Psoas muscle (tissue), 8 donors: ENCODE results near the gene NTN4. TPM values are rescaled to one million over a fixed set of nuclear protein-coding genes. Genes with fewer than 3 reads are reported as not detected.

Experiments
- ATAC-seq, 4 donors: fragments of 200-7000 bp; cut with Tn5 transposase; one replicate each; pipeline ENCODE4 v1.9.1; 2020; ENCODE audit warnings: moderate library complexity in 3 of 4, mild to moderate bottlenecking in 2 of 4
- DNase-seq, 2 donors: peaks; one replicate each; pipeline ENCODE4 v3.0.0-alpha.2; 2020
- H3K27ac ChIP-seq: fragments of 200-600 bp; one replicate; pipeline ENCODE4 v1.8.0; 2022
- H3K27me3 ChIP-seq, 3 donors: fragments of 200-600 bp in 1 of 3; one replicate each; pipeline versions ENCODE4 v1.6.1 to v1.8.0; 2013 to 2022; ENCODE audit warnings: low read length in 2 of 3, mild to moderate bottlenecking in 2 of 3, moderate library complexity in 1 of 3; ENCODE audit not compliant: insufficient read depth in 3 of 3
- H3K36me3 ChIP-seq, 2 donors: fragments of 200-600 bp in 1 of 2; one replicate each; pipeline versions ENCODE4 v1.6.1 to v1.8.0; 2013 to 2022; ENCODE audit warnings: low read depth in 1 of 2, mild to moderate bottlenecking in 1 of 2, moderate library complexity in 1 of 2; ENCODE audit not compliant: insufficient read depth in 1 of 2
- H3K4me1 ChIP-seq: fragments of 200-600 bp; one replicate; pipeline ENCODE4 v1.8.0; 2022
- H3K4me3 ChIP-seq: fragments of 200-600 bp; one replicate; pipeline ENCODE4 v1.8.0; 2022; ENCODE audit warnings: mild to moderate bottlenecking
- H3K9me3 ChIP-seq: fragments of 200-600 bp; one replicate; pipeline ENCODE4 v1.8.0; 2022
- CTCF ChIP-seq: fragments of 200-600 bp; IDR thresholded peaks from one replicate; pipeline ENCODE4 v1.8.0; 2022; ENCODE audit warnings: antibody characterized with exemption
- WGBS, 3 donors: extraction: QIAGEN DNeasy Blood & Tissue Kit; methylation state at CpG; one replicate each; pipeline versions ENCODE4 v1.1.6 to v1.1.7; 2013; 5-methylcytosine and 5-hydroxymethylcytosine counted together
- intact Hi-C, 2 donors: fragments of 100-400 bp; cut with DNase I; formaldehyde crosslinking; loops; one replicate each; pipeline versions ENCODE4 v1.11.0 to v1.14.2; 2022
- polyA plus RNA-seq, 3 donors: library from polyadenylated mRNA; stranded (reverse); fragments of 200-250 nt; gene quantifications; one replicate each; pipeline ENCODE4 v1.2.3, GENCODE V29; 2013
- total RNA-seq, 4 donors: library from RNA; stranded (reverse); fragmentation: NEBNext Ultra II Directional in 2 of 4; extraction: Animal tissue kit (Norgen Biotek cat#: 25700) in 2 of 4; gene quantifications; one replicate each; pipeline versions ENCODE4 v1.2.1 to v1.2.4, GENCODE V29; 2021 to 2023
- donor health status: healthy with polysubstance abuse.
- donor health status: DM: no; HTN: no; CAD: no; lungs with moderate emphysema.
- donor health status: Bipolar disorder and iron deficiency.
- donor health status: healthy.
- donor health status: DM: yes; HTN: yes; CAD: no.
- donor health status: DM: no; HTN: no; CAD: no.
- donor health status: DM: no; HTN: no; CAD: no.
- donor health status: DM: yes; HTN: yes; CAD: no.

Gene NTN4
- total and polyA plus RNA-seq, 7 donors = 2.9 to 13.3 (median 4.2) TPM

- H3K4me3 ChIP-seq = no peak overlapping the region
- TF ChIP-seq CTCF = no peak
- ATAC-seq (no peak), DNase-seq (no peak)
- no peaks in the 10 kb centered on the region for H3K9me3 ChIP-seq
- H3K27me3 ChIP-seq = no peaks in the 10 kb centered on the region
- H3K27ac ChIP-seq = no peak overlapping the region
- no peaks in the 10 kb centered on the region for H3K36me3 ChIP-seq
- H3K4me1 ChIP-seq = no peaks in the 10 kb centered on the region
- intact Hi-C loops = no loop called here
Observed at GRCh38 chr12:95615749-95616148, 174.8 kb downstream of the NTN4 start.

- Histone ChIP-seq H3K36me3 (no peaks in the 10 kb centered on the region), H3K4me3 (no peak overlapping the region), H3K4me1 (no peaks in the 10 kb centered on the region), H3K9me3 (no peaks in the 10 kb centered on the region), H3K27me3 (no peaks in the 10 kb centered on the region), H3K27ac (no peak overlapping the region)
- intact Hi-C loops = no loop called here
- 78 to 87% (median 79%) methylated on average over 2 of the region's 2 CpGs for WGBS, 3 donors
- no peak for TF ChIP-seq CTCF
- DNase-seq = no peak
- ATAC-seq = no peak
Observed at GRCh38 chr12:95614390-95614982, 176.1 kb downstream of the NTN4 start.

GRCh38 chr12:95613021-95613420, 177.5 kb downstream of the NTN4 start:
- DNase-seq (no peak), ATAC-seq (no peak)
- Histone ChIP-seq H3K9me3 (no peaks in the 10 kb centered on the region), H3K27ac (no peak overlapping the region), H3K27me3 (no peaks in the 10 kb centered on the region), H3K4me1 (no peaks in the 10 kb centered on the region), H3K4me3 (no peak overlapping the region), H3K36me3 (no peaks in the 10 kb centered on the region)
- no peak for TF ChIP-seq CTCF
- intact Hi-C loops = no loop called here
- WGBS, 3 donors = 90 to 92% (median 92%) methylated on average over 7 of the region's 7 CpGs

- intact Hi-C loops = no loop called here
- no peak for TF ChIP-seq CTCF
- 72 to 87% (median 85%) methylated on average over 2 of the region's 2 CpGs for WGBS, 3 donors
- no peaks in the 10 kb centered on the region for H3K36me3 ChIP-seq
- DNase-seq (no peak), ATAC-seq (no peak)
- H3K4me3 ChIP-seq = no peak overlapping the region
- no peaks in the 10 kb centered on the region for H3K4me1 ChIP-seq
- no peaks in the 10 kb centered on the region for H3K9me3 ChIP-seq
- no peaks in the 10 kb centered on the region for H3K27me3 ChIP-seq
- H3K27ac ChIP-seq = no peak overlapping the region
Observed at GRCh38 chr12:95611676-95612309, 178.8 kb downstream of the NTN4 start.
